HG03565 (cell line): ENCODE data around the gene GREB1.
A peak's percentile ranks its signal among the peaks of the same experiment; 100 is the strongest.

ENCODE experiments used
- ATAC-seq: cut with Tn5 transposase; IDR thresholded peaks from one replicate; pipeline ENCODE4 v1.9.1; 2021; ENCODE audit warnings: mild to moderate bottlenecking, moderate library complexity; ENCODE audit not compliant: unreplicated experiment

Gene GREB1

GRCh38 chr2:11577101-11577883 lies 43.4 kb downstream of the GREB1 start:
- ATAC-seq = no peak

GRCh38 chr2:11578081-11578948 lies 44.5 kb downstream of the GREB1 start:
- ATAC-seq = no peak

- ATAC-seq = no peak
Measured at GRCh38 chr2:11578986-11579774, 45.3 kb downstream of the GREB1 start.

GRCh38 chr2:11579867-11580659 lies 46.2 kb downstream of the GREB1 start:
- ATAC-seq = no peak

- no peak for ATAC-seq
Measured at GRCh38 chr2:11580697-11581096, 46.9 kb downstream of the GREB1 start.

GRCh38 chr2:11581124-11581796 lies 47.4 kb downstream of the GREB1 start:
- ATAC-seq = no peak

- no peak for ATAC-seq
Measured at GRCh38 chr2:11581797-11582611, 48.2 kb downstream of the GREB1 start.

- no peak for ATAC-seq
Measured at GRCh38 chr2:11582612-11582861, 48.7 kb downstream of the GREB1 start.

- ATAC-seq = no peak
Measured at GRCh38 chr2:11582862-11583752, 49.3 kb downstream of the GREB1 start.

GRCh38 chr2:11583840-11584524 lies 50.1 kb downstream of the GREB1 start:
- peak; percentile 93 for ATAC-seq

- ATAC-seq = no peak
Measured at GRCh38 chr2:11584525-11585056, 50.7 kb downstream of the GREB1 start.

GRCh38 chr2:11585071-11585470 lies 51.2 kb downstream of the GREB1 start:
- no peak for ATAC-seq

GRCh38 chr2:11588228-11589110 lies 54.6 kb downstream of the GREB1 start:
- ATAC-seq = no peak

GRCh38 chr2:11589316-11589940 lies 55.6 kb downstream of the GREB1 start:
- ATAC-seq = no peak

GRCh38 chr2:11590193-11590592 lies 56.3 kb downstream of the GREB1 start:
- ATAC-seq = no peak

GRCh38 chr2:11591091-11591490 lies 57.2 kb downstream of the GREB1 start:
- ATAC-seq = no peak
